ENCODE results near the gene PLEKHA7.

DNA sequence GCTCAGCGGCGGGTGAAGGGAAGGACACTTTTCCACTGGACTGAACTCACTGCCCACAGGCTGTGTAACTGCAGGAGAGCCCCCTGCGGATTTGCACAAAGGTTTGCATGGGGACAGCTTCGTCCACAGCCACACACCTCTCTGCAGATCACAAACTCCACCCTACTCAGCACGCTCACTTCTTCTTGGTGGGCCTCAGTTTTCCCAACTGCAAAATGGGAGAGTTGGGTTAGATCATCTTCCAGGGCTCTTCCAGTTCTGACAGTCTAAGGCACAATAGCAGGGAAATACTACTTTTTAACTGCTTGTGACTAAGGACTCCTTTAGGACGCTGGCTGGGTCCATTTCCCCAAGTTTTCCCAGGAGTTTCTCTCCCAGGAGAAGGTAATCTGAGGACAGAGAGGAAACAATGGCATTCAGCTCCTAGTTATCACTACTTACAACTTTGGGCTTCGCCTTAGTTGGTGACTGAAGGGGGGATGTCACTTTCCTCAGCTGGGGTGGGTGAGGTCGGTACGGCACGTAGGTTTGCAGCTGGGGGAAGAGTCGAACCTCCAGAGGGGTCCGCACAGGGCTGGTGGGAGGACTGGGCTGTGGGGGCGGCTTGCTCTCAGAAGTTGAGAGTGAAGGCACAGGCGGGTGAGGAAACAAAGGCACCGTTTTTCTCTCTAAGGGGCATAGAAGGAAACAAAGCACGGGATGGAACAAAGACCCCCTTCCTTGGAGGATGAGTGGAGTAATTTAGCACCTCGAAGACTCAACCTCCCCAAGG lies 220.0 kb downstream of the PLEKHA7 start:
- TF ChIP-seq, protein P1, sequence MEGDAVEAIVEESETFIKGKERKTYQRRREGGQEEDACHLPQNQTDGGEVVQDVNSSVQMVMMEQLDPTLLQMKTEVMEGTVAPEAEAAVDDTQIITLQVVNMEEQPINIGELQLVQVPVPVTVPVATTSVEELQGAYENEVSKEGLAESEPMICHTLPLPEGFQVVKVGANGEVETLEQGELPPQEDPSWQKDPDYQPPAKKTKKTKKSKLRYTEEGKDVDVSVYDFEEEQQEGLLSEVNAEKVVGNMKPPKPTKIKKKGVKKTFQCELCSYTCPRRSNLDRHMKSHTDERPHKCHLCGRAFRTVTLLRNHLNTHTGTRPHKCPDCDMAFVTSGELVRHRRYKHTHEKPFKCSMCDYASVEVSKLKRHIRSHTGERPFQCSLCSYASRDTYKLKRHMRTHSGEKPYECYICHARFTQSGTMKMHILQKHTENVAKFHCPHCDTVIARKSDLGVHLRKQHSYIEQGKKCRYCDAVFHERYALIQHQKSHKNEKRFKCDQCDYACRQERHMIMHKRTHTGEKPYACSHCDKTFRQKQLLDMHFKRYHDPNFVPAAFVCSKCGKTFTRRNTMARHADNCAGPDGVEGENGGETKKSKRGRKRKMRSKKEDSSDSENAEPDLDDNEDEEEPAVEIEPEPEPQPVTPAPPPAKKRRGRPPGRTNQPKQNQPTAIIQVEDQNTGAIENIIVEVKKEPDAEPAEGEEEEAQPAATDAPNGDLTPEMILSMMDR (conservative IDR thresholded peaks at IDR 0.05; ENCODE audit: low read depth, low read length) = no peak
- TF ChIP-seq EZH2 (IDR thresholded peaks at IDR 0.05; ENCODE audit: borderline replicate concordance, low read depth, low read length, poor library complexity, severe bottlenecking) = no peak
